Naive B cell (primary cell): ENCODE data around the gene PODXL2. TPM values are rescaled to one million over a fixed set of nuclear protein-coding genes. Genes with fewer than 3 reads are reported as not detected.

ENCODE experiments used
- ATAC-seq, 2 donors: fragments of 150-1000 bp; cut with Tn5 transposase; 2 replicates each; pipeline ENCODE4 v1.10.0; 2021; ENCODE audit warnings: low read depth in 2 of 2, mild to moderate bottlenecking in 2 of 2, moderate library complexity in 2 of 2
- DNase-seq: peaks from one replicate; pipeline ENCODE4 v3.0.0; 2022
- H3K27ac Mint-ChIP-seq, 6 donors: one replicate each; pipeline ENCODE4 v1.8.0; 2020 to 2022; ENCODE audit warnings: mild to moderate bottlenecking in 6 of 6, mixed read lengths in 6 of 6, moderate library complexity in 5 of 6, inconsistent platforms in 2 of 6
- H3K27me3 Mint-ChIP-seq, 3 donors: one replicate each; pipeline ENCODE4 v1.8.0; 2021 to 2022; ENCODE audit warnings: mixed read lengths in 3 of 3, mild to moderate bottlenecking in 1 of 3
- H3K36me3 Mint-ChIP-seq, 2 donors: one replicate each; pipeline ENCODE4 v1.8.0; 2020 to 2022; ENCODE audit warnings: mixed read lengths in 2 of 2, inconsistent platforms in 1 of 2, mild to moderate bottlenecking in 1 of 2
- H3K4me1 Mint-ChIP-seq, 3 donors: one replicate each; pipeline ENCODE4 v1.8.0; 2020 to 2022; ENCODE audit warnings: mixed read lengths in 3 of 3, inconsistent platforms in 1 of 3, mild to moderate bottlenecking in 1 of 3, moderate library complexity in 1 of 3
- H3K4me3 Mint-ChIP-seq, 8 donors: one replicate each; pipeline ENCODE4 v1.8.0; 2020 to 2022; ENCODE audit warnings: mild to moderate bottlenecking in 8 of 8, mixed read lengths in 8 of 8, moderate library complexity in 8 of 8, inconsistent platforms in 2 of 8
- H3K9me3 Mint-ChIP-seq, 7 donors: one replicate each; pipeline ENCODE4 v1.8.0; 2020 to 2022; ENCODE audit warnings: mixed read lengths in 7 of 7, mild to moderate bottlenecking in 5 of 7, inconsistent platforms in 2 of 7, moderate library complexity in 1 of 7
- polyA plus RNA-seq, 6 donors: library from polyadenylated mRNA; unstranded; fragments of 300-500 nt; fragmentation: Illumina TruSeq; gene quantifications; one replicate each; pipeline ENCODE4 v1.2.3, GENCODE V29; 2021; ENCODE audit warnings: low read depth in 6 of 6

The PODXL2 gene
- polyA plus RNA-seq, 6 donors from 2014 or later: 1.8 to 5.8 (median 2.8) TPM

- Mint-ChIP-seq H3K9me3 (no peaks in the 10 kb centered on the region), H3K4me3 (peak overlapping the region in 1 of 8 donors; percentile 42), H3K27ac (peak overlapping the region in 2 of 6 donors; percentile 49 to 70), H3K27me3 (peaks cover 0 to 11% (median 0%) of the 10 kb centered on the region in 3 donors), H3K4me1 (peaks cover 5 to 16% (median 12%) of the 10 kb centered on the region in 3 donors), H3K36me3 (no peaks in the 10 kb centered on the region)
- no peak for DNase-seq
- ATAC-seq: peak; percentile 48 to 53
Observed at GRCh38 chr3:127691489-127691888, 62.5 kb downstream of the PODXL2 start.

GRCh38 chr3:127691974-127692373 lies 63.0 kb downstream of the PODXL2 start:
- peak overlapping the region in 1 of 6 donors; percentile 26 for H3K27ac Mint-ChIP-seq
- peaks cover 5 to 17% (median 12%) of the 10 kb centered on the region in 3 donors for H3K4me1 Mint-ChIP-seq
- DNase-seq (no peak), ATAC-seq (no peak)
- no peaks in the 10 kb centered on the region for H3K9me3 Mint-ChIP-seq
- no peaks in the 10 kb centered on the region for H3K36me3 Mint-ChIP-seq
- H3K4me3 Mint-ChIP-seq: no peak overlapping the region
- H3K27me3 Mint-ChIP-seq: peaks cover 0 to 11% (median 0%) of the 10 kb centered on the region in 3 donors

- no peaks in the 10 kb centered on the region for H3K36me3 Mint-ChIP-seq
- peaks cover 11 to 21% (median 17%) of the 10 kb centered on the region in 3 donors for H3K4me1 Mint-ChIP-seq
- H3K9me3 Mint-ChIP-seq: no peaks in the 10 kb centered on the region
- peaks cover 0 to 11% (median 0%) of the 10 kb centered on the region in 3 donors for H3K27me3 Mint-ChIP-seq
- ATAC-seq (no peak), DNase-seq (no peak)
- peak overlapping the region in 1 of 6 donors; percentile 69 for H3K27ac Mint-ChIP-seq
- no peak overlapping the region for H3K4me3 Mint-ChIP-seq
Observed at GRCh38 chr3:127692501-127693335, 63.7 kb downstream of the PODXL2 start.

GRCh38 chr3:127693336-127693843 lies 64.4 kb downstream of the PODXL2 start:
- no peaks in the 10 kb centered on the region for H3K36me3 Mint-ChIP-seq
- no peaks in the 10 kb centered on the region for H3K9me3 Mint-ChIP-seq
- ATAC-seq: no peak
- no peak for DNase-seq
- H3K4me1 Mint-ChIP-seq: peaks cover 15 to 27% (median 22%) of the 10 kb centered on the region in 3 donors
- peaks cover 0 to 11% (median 0%) of the 10 kb centered on the region in 3 donors for H3K27me3 Mint-ChIP-seq
- no peak overlapping the region for H3K27ac Mint-ChIP-seq
- no peak overlapping the region for H3K4me3 Mint-ChIP-seq

- H3K36me3 Mint-ChIP-seq: no peaks in the 10 kb centered on the region
- peak overlapping the region in 1 of 6 donors; percentile 12 for H3K27ac Mint-ChIP-seq
- H3K27me3 Mint-ChIP-seq: peaks cover 0 to 11% (median 0%) of the 10 kb centered on the region in 3 donors
- ATAC-seq: peak; percentile 20 to 27
- peaks cover 15 to 29% (median 22%) of the 10 kb centered on the region in 3 donors for H3K4me1 Mint-ChIP-seq
- no peak for DNase-seq
- no peak overlapping the region for H3K4me3 Mint-ChIP-seq
- H3K9me3 Mint-ChIP-seq: peaks cover 0 to 1% (median 0%) of the 10 kb centered on the region in 7 donors
Observed at GRCh38 chr3:127694467-127695215, 65.7 kb downstream of the PODXL2 start.

- Mint-ChIP-seq H3K4me1 (peaks cover 10 to 19% (median 18%) of the 10 kb centered on the region in 3 donors), H3K27ac (peak overlapping the region; percentile 7 to 82 (median 52)), H3K4me3 (peak overlapping the region in 7 of 8 donors; percentile 60 to 84 (median 66)), H3K36me3 (no peaks in the 10 kb centered on the region), H3K9me3 (peaks cover 0 to 1% (median 0%) of the 10 kb centered on the region in 7 donors), H3K27me3 (peaks cover 0 to 9% (median 0%) of the 10 kb centered on the region in 3 donors)
- peak; percentile 87 to 95 for ATAC-seq
- peak; percentile 60 for DNase-seq
Observed at GRCh38 chr3:127697551-127698240, 68.7 kb downstream of the PODXL2 start.

- Mint-ChIP-seq H3K27ac (peak overlapping the region in 1 of 6 donors; percentile 27), H3K27me3 (peaks cover 0 to 3% (median 0%) of the 10 kb centered on the region in 3 donors), H3K4me3 (peak overlapping the region in 6 of 8 donors; percentile 9 to 61 (median 38)), H3K4me1 (peaks cover 10 to 14% (median 12%) of the 10 kb centered on the region in 3 donors), H3K9me3 (peaks cover 0 to 3% (median 0%) of the 10 kb centered on the region in 7 donors), H3K36me3 (no peaks in the 10 kb centered on the region)
- ATAC-seq: no peak
- DNase-seq: no peak
Observed at GRCh38 chr3:127698286-127698685, 69.3 kb downstream of the PODXL2 start.

GRCh38 chr3:127698691-127699415 lies 69.9 kb downstream of the PODXL2 start:
- no peaks in the 10 kb centered on the region for H3K27me3 Mint-ChIP-seq
- peaks cover 10 to 13% (median 10%) of the 10 kb centered on the region in 3 donors for H3K4me1 Mint-ChIP-seq
- peak overlapping the region in 2 of 8 donors; percentile 20 to 56 for H3K4me3 Mint-ChIP-seq
- peak overlapping the region in 1 of 6 donors; percentile 27 for H3K27ac Mint-ChIP-seq
- peaks cover 0 to 9% (median 0%) of the 10 kb centered on the region in 7 donors for H3K9me3 Mint-ChIP-seq
- ATAC-seq: no peak
- no peak for DNase-seq
- H3K36me3 Mint-ChIP-seq: no peaks in the 10 kb centered on the region

GRCh38 chr3:127699416-127700300 lies 70.7 kb downstream of the PODXL2 start:
- H3K27me3 Mint-ChIP-seq: no peaks in the 10 kb centered on the region
- H3K36me3 Mint-ChIP-seq: no peaks in the 10 kb centered on the region
- DNase-seq: no peak
- ATAC-seq: no peak
- H3K4me3 Mint-ChIP-seq: no peak overlapping the region
- peak overlapping the region in 2 of 6 donors; percentile 37 to 50 for H3K27ac Mint-ChIP-seq
- H3K9me3 Mint-ChIP-seq: peaks cover 0 to 9% (median 3%) of the 10 kb centered on the region in 7 donors
- H3K4me1 Mint-ChIP-seq: peaks cover 10 to 13% (median 10%) of the 10 kb centered on the region in 3 donors

- Mint-ChIP-seq H3K4me1 (peaks cover 10 to 13% (median 10%) of the 10 kb centered on the region in 3 donors), H3K4me3 (peak overlapping the region in 1 of 8 donors; percentile 35), H3K27me3 (no peaks in the 10 kb centered on the region), H3K9me3 (peaks cover 0 to 9% (median 5%) of the 10 kb centered on the region in 7 donors), H3K27ac (no peak overlapping the region), H3K36me3 (no peaks in the 10 kb centered on the region)
- ATAC-seq (no peak), DNase-seq (no peak)
Observed at GRCh38 chr3:127700406-127700805, 71.4 kb downstream of the PODXL2 start.

GRCh38 chr3:127701280-127701911 lies 72.4 kb downstream of the PODXL2 start:
- Mint-ChIP-seq H3K4me3 (peak overlapping the region in 1 of 8 donors; percentile 55), H3K4me1 (peaks cover 10 to 13% (median 10%) of the 10 kb centered on the region in 3 donors), H3K36me3 (no peaks in the 10 kb centered on the region), H3K27me3 (no peaks in the 10 kb centered on the region), H3K27ac (no peak overlapping the region), H3K9me3 (peaks cover 0 to 9% (median 5%) of the 10 kb centered on the region in 7 donors)
- ATAC-seq: no peak
- no peak for DNase-seq
